ENCODE data around the gene OPALIN. TPM values are rescaled to one million over a fixed set of nuclear protein-coding genes. Genes with fewer than 3 reads are reported as not detected.

OPALIN gene, protein sequence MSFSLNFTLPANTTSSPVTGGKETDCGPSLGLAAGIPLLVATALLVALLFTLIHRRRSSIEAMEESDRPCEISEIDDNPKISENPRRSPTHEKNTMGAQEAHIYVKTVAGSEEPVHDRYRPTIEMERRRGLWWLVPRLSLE
- under 1 TPM in 1 of 2 donors, not detected in 1; 0.17 TPM for total RNA-seq

DNA sequence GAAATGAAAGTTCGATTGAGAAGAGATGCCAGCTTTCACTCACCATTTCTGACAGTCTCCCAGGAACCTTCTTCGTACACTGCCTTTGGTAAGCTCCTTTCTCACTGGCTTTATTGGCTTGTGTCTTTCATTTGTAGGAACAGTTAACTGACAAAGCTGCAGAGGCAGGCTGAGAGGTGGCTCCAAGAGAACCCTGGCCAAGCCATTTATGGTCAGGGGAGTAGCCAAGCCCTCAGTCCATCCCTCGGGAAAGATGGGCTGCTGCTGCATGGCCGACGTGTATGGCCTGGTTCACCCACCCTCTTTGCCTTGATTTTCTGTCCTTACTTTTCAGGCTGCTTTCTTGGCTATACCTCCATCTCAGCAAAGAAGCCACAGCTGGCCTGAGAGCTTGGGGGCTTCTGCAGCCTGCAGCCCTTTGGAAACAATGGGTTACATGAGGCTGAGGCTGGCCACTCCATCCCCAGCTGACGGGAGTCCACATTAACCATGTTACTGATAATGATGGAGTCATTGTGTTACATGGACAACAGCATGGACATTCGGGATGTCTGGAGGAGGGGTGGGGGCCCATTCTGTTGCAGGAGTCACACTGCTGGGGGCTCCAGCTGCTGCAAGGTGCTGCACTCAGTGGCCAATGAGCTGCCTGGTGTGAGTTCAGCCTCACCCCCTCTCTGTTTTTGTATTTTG is at the start of gene OPALIN:
Gene OPALIN, minus strand, starts transcription at position 152 of the 690 bp plus-strand sequence. Its CDS starts 106 bp downstream, at position 46.
- WGBS: 64% methylated on average over 7 of the region's 7 CpGs
- TF ChIP-seq, protein P1, sequence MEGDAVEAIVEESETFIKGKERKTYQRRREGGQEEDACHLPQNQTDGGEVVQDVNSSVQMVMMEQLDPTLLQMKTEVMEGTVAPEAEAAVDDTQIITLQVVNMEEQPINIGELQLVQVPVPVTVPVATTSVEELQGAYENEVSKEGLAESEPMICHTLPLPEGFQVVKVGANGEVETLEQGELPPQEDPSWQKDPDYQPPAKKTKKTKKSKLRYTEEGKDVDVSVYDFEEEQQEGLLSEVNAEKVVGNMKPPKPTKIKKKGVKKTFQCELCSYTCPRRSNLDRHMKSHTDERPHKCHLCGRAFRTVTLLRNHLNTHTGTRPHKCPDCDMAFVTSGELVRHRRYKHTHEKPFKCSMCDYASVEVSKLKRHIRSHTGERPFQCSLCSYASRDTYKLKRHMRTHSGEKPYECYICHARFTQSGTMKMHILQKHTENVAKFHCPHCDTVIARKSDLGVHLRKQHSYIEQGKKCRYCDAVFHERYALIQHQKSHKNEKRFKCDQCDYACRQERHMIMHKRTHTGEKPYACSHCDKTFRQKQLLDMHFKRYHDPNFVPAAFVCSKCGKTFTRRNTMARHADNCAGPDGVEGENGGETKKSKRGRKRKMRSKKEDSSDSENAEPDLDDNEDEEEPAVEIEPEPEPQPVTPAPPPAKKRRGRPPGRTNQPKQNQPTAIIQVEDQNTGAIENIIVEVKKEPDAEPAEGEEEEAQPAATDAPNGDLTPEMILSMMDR (IDR thresholded peaks at IDR 0.05): no peak
- TF ChIP-seq POLR2AphosphoS5 (IDR thresholded peaks at IDR 0.05): no peak
- TF ChIP-seq POLR2A (IDR thresholded peaks at IDR 0.05): no peak

DNA sequence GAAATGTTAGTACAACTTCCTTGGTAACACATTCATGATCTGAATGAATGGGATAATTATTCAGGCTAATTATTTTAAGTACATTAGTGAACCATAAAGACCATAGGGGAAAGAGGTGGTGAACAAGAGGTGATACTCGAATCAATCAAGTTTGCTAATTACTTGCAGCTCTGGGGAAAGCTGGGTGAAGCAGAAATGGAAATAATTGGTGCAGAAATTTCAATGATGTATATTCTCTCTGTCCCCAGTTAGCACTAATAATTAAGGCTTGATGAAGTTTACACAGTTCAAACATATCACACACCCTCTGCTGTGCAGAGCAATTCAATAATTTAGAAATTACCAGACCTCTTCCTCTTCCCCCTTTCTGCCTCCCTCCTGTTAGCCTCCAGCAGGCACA is 49.4 kb upstream of the OPALIN start:
- no peak for DNase-seq (ENCODE audit: low spot score)
- Histone ChIP-seq H3K36me3 (no peaks in the 10 kb centered on the region), H3K4me3 (no peak overlapping the region), H3K9me3 (no peaks in the 10 kb centered on the region), H3K4me1 (replicated peaks) (no peaks in the 10 kb centered on the region), H3K27me3 (replicated peaks; ENCODE audit: insufficient read depth) (no peaks in the 10 kb centered on the region), H3K27ac (no peak overlapping the region)
- no peak for TF ChIP-seq POLR2AphosphoS5 (IDR thresholded peaks at IDR 0.05)
- TF ChIP-seq, protein P1 (IDR thresholded peaks at IDR 0.05): no peak
- TF ChIP-seq POLR2A (IDR thresholded peaks at IDR 0.05): no peak
- WGBS: 91% methylated on average over 1 of the region's 1 CpG
- intact Hi-C loops (cut with DNase I): no loop called here

More for the DNA sequence above, at the start of gene OPALIN:
- Histone ChIP-seq H3K36me3 (no peaks in the 10 kb centered on the region), H3K27ac (no peak within 1 kb of the TSS), H3K9me3 (no peaks in the 10 kb centered on the region), H3K4me3 (no peak within 1 kb of the TSS), H3K27me3 (replicated peaks; ENCODE audit: insufficient read depth) (no peaks in the 10 kb centered on the region), H3K4me1 (replicated peaks) (no peaks in the 10 kb centered on the region)
- intact Hi-C loops (cut with DNase I): no loop called here
- no peak for DNase-seq (ENCODE audit: low spot score)

DNA sequence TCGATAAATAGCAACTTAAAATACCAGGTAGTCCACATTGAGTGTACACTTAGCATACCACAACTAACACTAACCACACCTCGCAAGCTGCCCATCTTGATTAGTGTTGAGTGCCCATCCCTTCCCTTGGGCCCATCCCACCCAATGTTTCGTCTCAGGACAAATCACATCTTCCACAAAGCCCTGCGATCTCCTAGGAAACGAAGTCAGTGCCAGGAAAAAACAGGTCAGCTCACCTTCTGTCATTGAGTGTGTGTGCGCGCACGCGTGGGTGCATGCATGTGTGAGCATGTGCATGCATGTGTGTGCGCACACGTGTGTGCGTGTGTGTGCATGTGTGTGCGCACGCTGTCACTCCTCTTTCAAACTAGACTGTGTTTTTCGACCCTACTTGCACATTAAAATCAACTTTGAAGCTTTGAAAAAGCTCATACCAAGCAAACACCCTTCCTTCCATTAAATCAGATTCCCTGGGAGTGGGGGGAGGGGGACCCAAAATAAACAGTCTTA is 48.8 kb upstream of the OPALIN start:
- DNase-seq (ENCODE audit: low spot score): no peak
- 73% methylated on average over 15 of the region's 15 CpGs for WGBS
- Histone ChIP-seq H3K4me1 (replicated peaks) (no peaks in the 10 kb centered on the region), H3K27me3 (replicated peaks; ENCODE audit: insufficient read depth) (no peaks in the 10 kb centered on the region), H3K4me3 (no peak overlapping the region), H3K9me3 (no peaks in the 10 kb centered on the region), H3K36me3 (no peaks in the 10 kb centered on the region), H3K27ac (no peak overlapping the region)
- TF ChIP-seq, protein P1 (IDR thresholded peaks at IDR 0.05): no peak
- TF ChIP-seq POLR2A (IDR thresholded peaks at IDR 0.05) (no peak), POLR2AphosphoS5 (IDR thresholded peaks at IDR 0.05) (no peak)
- intact Hi-C loops (cut with DNase I): no loop called here

DNA sequence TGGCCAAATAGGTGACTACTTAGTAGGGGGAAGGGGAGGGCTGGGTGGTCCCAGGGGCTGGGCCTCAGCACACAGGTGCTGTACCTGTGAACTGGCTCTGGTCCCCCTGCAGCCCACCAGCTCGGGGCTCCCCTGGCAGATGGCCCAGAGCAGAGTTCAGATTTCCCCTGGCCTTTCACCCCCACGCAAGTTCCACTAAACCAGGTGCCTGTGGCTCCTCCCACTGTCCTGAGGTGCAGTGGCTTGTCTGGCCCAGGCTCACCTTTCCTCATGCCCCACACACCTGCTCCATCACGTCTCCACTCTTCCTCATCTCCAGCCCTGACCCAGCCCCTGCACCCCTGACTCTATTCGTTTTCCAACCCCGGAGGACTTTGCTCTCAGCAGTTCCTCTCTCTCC is 47.3 kb upstream of the OPALIN start:
- no peak for DNase-seq (ENCODE audit: low spot score)
- H3K9me3 ChIP-seq: no peaks in the 10 kb centered on the region
- H3K4me1 ChIP-seq (replicated peaks): no peaks in the 10 kb centered on the region
- no peaks in the 10 kb centered on the region for H3K27me3 ChIP-seq (replicated peaks; ENCODE audit: insufficient read depth)
- no peak overlapping the region for H3K27ac ChIP-seq
- H3K4me3 ChIP-seq: no peak overlapping the region
- intact Hi-C loops (cut with DNase I): no loop called here
- 86% methylated on average over 5 of the region's 5 CpGs for WGBS
- H3K36me3 ChIP-seq: no peaks in the 10 kb centered on the region
- TF ChIP-seq POLR2A (IDR thresholded peaks at IDR 0.05): no peak
- TF ChIP-seq, protein P1 (IDR thresholded peaks at IDR 0.05): no peak
- no peak for TF ChIP-seq POLR2AphosphoS5 (IDR thresholded peaks at IDR 0.05)

All from prostate gland (tissue), 2 donors.